ENCODE results near the gene PCAT7. TPM values are rescaled to one million over a fixed set of nuclear protein-coding genes. Genes with fewer than 3 reads are reported as not detected.

Gene PCAT7
- total and polyA plus RNA-seq, 10 of the 15 experiments (the other 5 are each of a cell fraction or from before 2014, with no cell fraction given) = 0.04 TPM; not detected in 9

- TF ChIP-seq ZBTB11 (CRISPR knock-in tag; IDR thresholded peaks at IDR 0.05) (no peak), TBL1XR1 (IDR thresholded peaks at IDR 0.05; ENCODE audit: low read depth, low read length) (no peak), EP300 (IDR thresholded peaks at IDR 0.05; ENCODE audit: borderline replicate concordance in 1 of 2, control insufficient read depth in 1 of 2, low read depth in 2 of 2, low read length in 2 of 2) (no peak), EGR1 (IDR thresholded peaks at IDR 0.05; ENCODE audit: borderline replicate concordance in 1 of 2, low read depth in 2 of 2, low read length in 2 of 2) (no peak), POLR2A (IDR thresholded peaks at IDR 0.05; ENCODE audit: low read depth, low read length) (no peak)
Observed at GRCh38 chr9:94533155-94533554, 21.7 kb upstream of the PCAT7 start (continued).

- POLR2A ChIA-PET = no interaction called here
- Histone ChIP-seq H3K36me3 (ENCODE audit: control insufficient read depth in 2 of 2, insufficient read depth in 2 of 2, low read length in 1 of 2) (no peaks in the 10 kb centered on the region), H3K4me2 (ENCODE audit: control insufficient read depth, insufficient read depth) (no peak overlapping the region), H3K9ac (ENCODE audit: control insufficient read depth, insufficient read depth, low read length) (no peak overlapping the region), H2AFZ (ENCODE audit: control insufficient read depth, low read depth, low read length) (no peak overlapping the region), H4K20me1 (ENCODE audit: control insufficient read depth, insufficient read depth) (no peaks in the 10 kb centered on the region), H3K9me3 (replicated peaks; ENCODE audit: control insufficient read depth, insufficient read depth, low read length) (no peaks in the 10 kb centered on the region), H3K27me3 (replicated peaks in 1 of 2; ENCODE audit: control insufficient read depth in 2 of 2, insufficient read depth in 2 of 2, low read length in 1 of 2) (peaks cover 0 to 1% of the 10 kb centered on the region in 2 experiments; a peak in 1 of 4 replicates), H3K79me2 (ENCODE audit: control insufficient read depth, insufficient read depth, low read length) (no peaks in the 10 kb centered on the region), H3K4me1 (ENCODE audit: control insufficient read depth, insufficient read depth, low read length) (no peaks in the 10 kb centered on the region), H3K27ac (ENCODE audit: control insufficient read depth, insufficient read depth) (no peak overlapping the region), H3K4me3 (no peak overlapping the region)
- no TSS peak for BruUV-seq (replicated peaks)
- intact Hi-C loops (cut with micrococcal nuclease; ENCODE audit: unreplicated experiment) (no loop called here), in situ Hi-C loops (cut with MboI) (no loop called here)
- DNase-seq (ENCODE audit: low read depth, low spot score) (no peak), ATAC-seq (no peak), FAIRE-seq (no peak)
- WGBS (ENCODE audit: insufficient coverage, insufficient replicate concordance, low lambda C conversion rate, missing lambda C conversion rate) = 41% methylated on average over 10 of the region's 10 CpGs
- CTCF ChIA-PET = no interaction called here
- SMC1A ChIA-PET (ENCODE audit: uncharacterized antibody, unreplicated experiment) = no interaction called here
- RAD21 ChIA-PET (ENCODE audit: unreplicated experiment) = no interaction called here
- TF ChIP-seq CUX1 (IDR thresholded peaks at IDR 0.05; ENCODE audit: insufficient replicate concordance, low read depth, low read length) (no peak), CHD2 (IDR thresholded peaks at IDR 0.05; ENCODE audit: borderline replicate concordance, low read depth, low read length) (no peak), ZNF384 (IDR thresholded peaks at IDR 0.05; ENCODE audit: borderline replicate concordance, low read depth, low read length) (no peak), NBN (IDR thresholded peaks at IDR 0.05) (no peak), ZBTB4 (CRISPR knock-in tag; IDR thresholded peaks at IDR 0.05) (no peak), CBX5 (IDR thresholded peaks at IDR 0.05; ENCODE audit: low read depth) (no peak), DPF2 (IDR thresholded peaks at IDR 0.05) (no peak)
Observed at GRCh38 chr9:94533601-94534000, 21.3 kb upstream of the PCAT7 start.

All from GM12878 (cell line).